Neural cell (in vitro differentiated cells): ENCODE measurements around the gene IDH3G. TPM values are rescaled to one million over a fixed set of nuclear protein-coding genes. Genes with fewer than 3 reads are reported as not detected.

ENCODE experiments used
- H2AFZ ChIP-seq: fragments of 200-600, 300-800 bp; sonication (generic), shearing (Covaris generic); 2 replicates; pipeline ENCODE4 v1.6.0; 2014; ENCODE audit warnings: low read depth, mild to moderate bottlenecking, antibody characterized with exemption, low read length, moderate library complexity
- H3F3A ChIP-seq: fragments of 200-600 bp; shearing (Covaris generic); 2 replicates; pipeline ENCODE4 v1.6.1; 2016; ENCODE audit warnings: mild to moderate bottlenecking, moderate library complexity, mixed read lengths, antibody characterized with exemption, low read length; ENCODE audit not compliant: insufficient read depth, poor library complexity, severe bottlenecking
- H3K27ac ChIP-seq: fragments of 200-600, 300-800 bp; sonication (generic), shearing (Covaris generic); 2 replicates; pipeline ENCODE4 v1.5.1; 2014; ENCODE audit warnings: mild to moderate bottlenecking, low read length, moderate library complexity
- H3K27me3 ChIP-seq: fragments of 300-800, 200-600 bp; sonication (generic), shearing (Covaris generic); 2 replicates; pipeline ENCODE4 v1.6.0; 2014; ENCODE audit warnings: mild to moderate bottlenecking, low read depth, low read length, moderate library complexity; ENCODE audit not compliant: insufficient read depth
- H3K36me3 ChIP-seq: fragments of 300-800, 200-600 bp; sonication (generic), shearing (Covaris generic); 2 replicates; pipeline ENCODE4 v1.5.1; 2014; ENCODE audit warnings: mild to moderate bottlenecking, antibody characterized with exemption, low read length, moderate library complexity; ENCODE audit not compliant: insufficient read depth
- H3K4me2 ChIP-seq: fragments of 300-800, 200-600 bp; sonication (generic), shearing (Covaris generic); 2 replicates; pipeline ENCODE4 v1.6.0; 2014; ENCODE audit warnings: mild to moderate bottlenecking, low read length
- H3K4me3 ChIP-seq: fragments of 300-800, 200-600 bp; sonication (generic), shearing (Covaris generic); 2 replicates; pipeline ENCODE4 v1.5.1; 2014; ENCODE audit warnings: mild to moderate bottlenecking, low read length, moderate library complexity
- H3K79me2 ChIP-seq: fragments of 200-600 bp; shearing (Covaris generic); replicated peaks from 2 replicates; pipeline ENCODE4 v1.6.0; 2014; ENCODE audit warnings: mild to moderate bottlenecking, low read length, moderate library complexity; ENCODE audit not compliant: insufficient read depth
- H3K9ac ChIP-seq: fragments of 300-800, 200-600 bp; sonication (generic), shearing (Covaris generic); 2 replicates; pipeline ENCODE4 v1.6.1; 2016; ENCODE audit warnings: mild to moderate bottlenecking, low read length, mixed read lengths
- H3K9me2 ChIP-seq: fragments of 200-600 bp; shearing (Covaris generic); 2 replicates; pipeline ENCODE4 v1.6.1; 2016; ENCODE audit warnings: mild to moderate bottlenecking, low read length, mixed read lengths; ENCODE audit not compliant: insufficient read depth
- H3K9me3 ChIP-seq: fragments of 200-600, 300-800 bp; sonication (generic), shearing (Covaris generic); 2 replicates; pipeline ENCODE4 v1.6.1; 2016; ENCODE audit warnings: mild to moderate bottlenecking, mixed run types, low read length, moderate library complexity, mixed read lengths
- H4K20me1 ChIP-seq: fragments of 200-600 bp; shearing (Covaris generic); 2 replicates; pipeline ENCODE4 v1.6.1; 2016; ENCODE audit warnings: mild to moderate bottlenecking, mixed run types; ENCODE audit not compliant: insufficient read depth
- EP300 ChIP-seq: fragments of 450-650 bp; conservative IDR thresholded peaks from 2 replicates; pipeline ENCODE4 v1.6.1; 2014; ENCODE audit warnings: antibody characterized with exemption, mild to moderate bottlenecking, moderate library complexity; ENCODE audit not compliant: poor library complexity, severe bottlenecking
- EZH2 ChIP-seq: fragments of 200-600, 300-800 bp; shearing (Covaris generic), sonication (generic); IDR thresholded peaks from 2 replicates; pipeline ENCODE4 v1.6.1; 2014; ENCODE audit warnings: antibody characterized with exemption, low read length, borderline replicate concordance, mild to moderate bottlenecking; ENCODE audit not compliant: insufficient read depth, poor library complexity, severe bottlenecking
- MXI1 ChIP-seq: fragments of 450-650 bp; conservative IDR thresholded peaks from 2 replicates; pipeline ENCODE4 v1.6.1; 2014; ENCODE audit warnings: antibody characterized with exemption, mild to moderate bottlenecking; ENCODE audit not compliant: poor library complexity, severe bottlenecking
- POLR2AphosphoS5 ChIP-seq: IDR thresholded peaks from 2 replicates; pipeline ENCODE4 v1.6.1; 2012
- RAD21 ChIP-seq: fragments of 450-650 bp; conservative IDR thresholded peaks from 2 replicates; pipeline ENCODE4 v1.6.1; 2014; ENCODE audit warnings: antibody characterized with exemption, mild to moderate bottlenecking, moderate library complexity
- REST ChIP-seq: IDR thresholded peaks from 2 replicates; pipeline ENCODE4 v1.6.1; 2012; ENCODE audit warnings: borderline replicate concordance
- SMC3 ChIP-seq: fragments of 450-650 bp; conservative IDR thresholded peaks from 2 replicates; pipeline ENCODE4 v1.6.1; 2014; ENCODE audit warnings: antibody characterized with exemption, mild to moderate bottlenecking, moderate library complexity; ENCODE audit not compliant: poor library complexity
- TAF1 ChIP-seq: IDR thresholded peaks from 2 replicates; pipeline ENCODE4 v1.6.1; 2012; ENCODE audit warnings: low read depth
- polyA plus RNA-seq: library from polyadenylated mRNA; depleted of rRNA; stranded (reverse); fragments of >200 nt; gene quantifications from 2 replicates; pipeline ENCODE4 v1.2.3, GENCODE V29; 2014
- TF ChIP-seq, protein P1 (sequence below): fragments of 450-650 bp; IDR thresholded peaks from 2 replicates; pipeline ENCODE4 v1.5.1; 2014; ENCODE audit warnings: antibody characterized with exemption, mild to moderate bottlenecking, moderate library complexity; ENCODE audit not compliant: poor library complexity, severe bottlenecking

Gene IDH3G
- polyA plus RNA-seq, 1 donor from 2014 or later: 64.7 TPM

DNA sequence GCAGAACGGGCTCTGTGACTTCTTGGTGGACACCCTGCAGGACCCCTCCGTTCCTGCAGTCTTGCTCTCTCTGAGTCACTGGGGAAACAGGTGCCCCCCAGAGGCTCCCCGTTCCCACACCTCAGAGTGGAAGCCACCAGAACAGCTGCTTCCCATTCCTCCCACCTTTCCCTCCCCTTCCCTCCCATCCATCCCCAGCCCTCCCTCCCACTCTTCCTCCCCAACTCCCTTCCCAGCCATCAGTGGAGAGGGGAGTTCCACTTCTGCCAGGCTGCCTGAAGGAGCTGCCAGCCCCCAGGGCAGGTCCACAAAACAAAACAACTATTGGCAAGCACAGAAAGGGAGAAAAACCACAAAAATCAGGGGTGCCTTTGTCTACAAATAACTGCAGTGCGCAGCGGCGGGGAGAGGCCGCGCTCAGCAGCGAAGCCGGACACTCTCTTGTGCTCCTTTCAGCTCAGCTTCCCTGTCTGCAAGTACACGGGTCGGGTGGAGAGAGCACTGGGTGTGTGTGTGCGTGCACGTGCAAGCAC lies 8.4 kb upstream of the IDH3G start:
- Histone ChIP-seq H2AFZ (no peak overlapping the region), H3K27ac (no peak overlapping the region), H3K36me3 (no peaks in the 10 kb centered on the region), H3K9me3 (no peaks in the 10 kb centered on the region), H3F3A (no peaks in the 10 kb centered on the region), H3K4me2 (no peak overlapping the region), H3K9ac (no peak overlapping the region), H4K20me1 (no peaks in the 10 kb centered on the region), H3K4me3 (no peak overlapping the region), H3K79me2 (no peaks in the 10 kb centered on the region), H3K9me2 (no peaks in the 10 kb centered on the region), H3K27me3 (no peaks in the 10 kb centered on the region)
- no peak for TF ChIP-seq POLR2AphosphoS5
- no peak for TF ChIP-seq MXI1
- no peak for TF ChIP-seq TAF1
- TF ChIP-seq, protein P1, sequence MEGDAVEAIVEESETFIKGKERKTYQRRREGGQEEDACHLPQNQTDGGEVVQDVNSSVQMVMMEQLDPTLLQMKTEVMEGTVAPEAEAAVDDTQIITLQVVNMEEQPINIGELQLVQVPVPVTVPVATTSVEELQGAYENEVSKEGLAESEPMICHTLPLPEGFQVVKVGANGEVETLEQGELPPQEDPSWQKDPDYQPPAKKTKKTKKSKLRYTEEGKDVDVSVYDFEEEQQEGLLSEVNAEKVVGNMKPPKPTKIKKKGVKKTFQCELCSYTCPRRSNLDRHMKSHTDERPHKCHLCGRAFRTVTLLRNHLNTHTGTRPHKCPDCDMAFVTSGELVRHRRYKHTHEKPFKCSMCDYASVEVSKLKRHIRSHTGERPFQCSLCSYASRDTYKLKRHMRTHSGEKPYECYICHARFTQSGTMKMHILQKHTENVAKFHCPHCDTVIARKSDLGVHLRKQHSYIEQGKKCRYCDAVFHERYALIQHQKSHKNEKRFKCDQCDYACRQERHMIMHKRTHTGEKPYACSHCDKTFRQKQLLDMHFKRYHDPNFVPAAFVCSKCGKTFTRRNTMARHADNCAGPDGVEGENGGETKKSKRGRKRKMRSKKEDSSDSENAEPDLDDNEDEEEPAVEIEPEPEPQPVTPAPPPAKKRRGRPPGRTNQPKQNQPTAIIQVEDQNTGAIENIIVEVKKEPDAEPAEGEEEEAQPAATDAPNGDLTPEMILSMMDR: no peak
- no peak for TF ChIP-seq SMC3
- no peak for TF ChIP-seq EP300
- TF ChIP-seq EZH2: no peak
- no peak for TF ChIP-seq RAD21
- no peak for TF ChIP-seq REST

GRCh38 chrX:153801669-153802068 lies 7.5 kb upstream of the IDH3G start:
- no peak overlapping the region for H2AFZ ChIP-seq
- no peaks in the 10 kb centered on the region for H3K36me3 ChIP-seq
- no peaks in the 10 kb centered on the region for H3F3A ChIP-seq
- TF ChIP-seq, protein P1: no peak
- TF ChIP-seq SMC3 (no peak), MXI1 (no peak), POLR2AphosphoS5 (no peak), REST (no peak), EP300 (no peak), EZH2 (no peak), RAD21 (no peak), TAF1 (no peak)
- H3K27me3 ChIP-seq: no peaks in the 10 kb centered on the region
- no peak overlapping the region for H3K4me2 ChIP-seq
- no peak overlapping the region for H3K9ac ChIP-seq
- H3K79me2 ChIP-seq: peaks cover 3% of the 10 kb centered on the region
- H3K9me2 ChIP-seq: no peaks in the 10 kb centered on the region
- H4K20me1 ChIP-seq: no peaks in the 10 kb centered on the region
- no peak overlapping the region for H3K4me3 ChIP-seq
- no peaks in the 10 kb centered on the region for H3K9me3 ChIP-seq
- no peak overlapping the region for H3K27ac ChIP-seq
